Jurkat, Clone E6-1 (cell line): ENCODE results near the gene C1orf87.

ENCODE experiments used
- DNase-seq: peaks from one replicate; pipeline ENCODE4 v3.0.0-alpha.2; 2011; ENCODE audit warnings: low read depth, low spot score
- H3K4me3 ChIP-seq: 2 replicates; pipeline ENCODE4 v1.5.1; 2011; ENCODE audit warnings: mild to moderate bottlenecking, low read length, control low read depth, moderate library complexity

Gene C1orf87

DNA sequence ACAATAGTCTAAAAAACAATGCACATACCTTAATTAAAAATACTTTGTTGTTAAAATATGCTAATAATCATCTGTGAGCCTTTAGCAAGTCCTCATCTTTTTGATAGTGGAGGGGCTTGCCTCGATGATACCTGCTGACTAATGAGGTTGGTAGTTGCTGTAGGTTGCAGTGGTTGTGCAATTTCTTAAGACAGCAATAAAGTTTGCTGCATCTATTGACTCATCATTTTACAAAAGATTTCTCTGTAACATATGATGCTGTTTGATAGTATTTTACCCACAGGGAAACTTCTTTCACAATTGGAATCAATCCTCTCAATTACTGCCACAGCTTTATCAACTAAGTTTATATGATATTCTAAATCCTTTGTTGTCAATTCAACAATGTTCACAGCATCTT is 7.6 kb downstream of the C1orf87 start:
- DNase-seq: no peak

DNA sequence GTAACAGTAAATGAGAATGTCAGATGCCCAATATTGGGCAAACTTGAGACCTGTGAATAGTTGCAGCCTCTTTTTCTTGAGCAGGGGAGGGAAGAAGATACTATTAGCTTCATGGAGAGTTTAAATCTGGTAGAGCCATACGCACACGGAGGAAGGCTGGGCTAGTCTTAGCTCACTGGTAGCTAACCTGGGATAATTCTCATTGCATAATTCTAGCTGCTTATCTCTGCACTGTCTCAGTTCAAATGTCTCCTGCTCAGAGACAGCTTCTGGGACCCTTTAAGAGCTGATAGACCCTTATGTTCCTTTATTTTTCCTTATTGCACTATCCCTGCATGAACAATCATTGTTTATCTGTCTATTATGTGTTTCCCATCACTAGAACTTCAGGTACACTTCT is 8.4 kb downstream of the C1orf87 start:
- DNase-seq: no peak
- no peak overlapping the region for H3K4me3 ChIP-seq

More for the DNA sequence above, 7.6 kb downstream of the C1orf87 start:
- no peak overlapping the region for H3K4me3 ChIP-seq

DNA sequence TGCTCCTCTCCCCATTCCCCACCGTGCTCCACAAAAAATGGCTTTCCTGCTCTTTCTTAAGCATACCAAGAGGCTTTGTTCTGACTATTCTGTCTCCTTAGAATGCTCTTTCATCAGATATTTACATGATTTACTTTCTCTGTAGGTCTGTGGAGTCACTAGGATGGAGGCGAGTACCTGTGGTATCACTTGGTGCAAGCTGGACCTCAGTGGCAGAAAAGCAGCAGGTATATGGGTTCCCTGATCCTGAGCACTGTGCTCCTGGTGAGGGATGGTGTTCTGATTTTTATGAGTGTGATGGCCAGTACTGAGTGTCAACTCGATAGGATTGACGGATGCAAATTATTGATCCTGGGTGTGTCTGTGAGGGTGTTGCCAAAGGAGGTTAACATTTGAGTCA is 10.0 kb downstream of the C1orf87 start:
- no peak for DNase-seq
- no peak overlapping the region for H3K4me3 ChIP-seq

DNA sequence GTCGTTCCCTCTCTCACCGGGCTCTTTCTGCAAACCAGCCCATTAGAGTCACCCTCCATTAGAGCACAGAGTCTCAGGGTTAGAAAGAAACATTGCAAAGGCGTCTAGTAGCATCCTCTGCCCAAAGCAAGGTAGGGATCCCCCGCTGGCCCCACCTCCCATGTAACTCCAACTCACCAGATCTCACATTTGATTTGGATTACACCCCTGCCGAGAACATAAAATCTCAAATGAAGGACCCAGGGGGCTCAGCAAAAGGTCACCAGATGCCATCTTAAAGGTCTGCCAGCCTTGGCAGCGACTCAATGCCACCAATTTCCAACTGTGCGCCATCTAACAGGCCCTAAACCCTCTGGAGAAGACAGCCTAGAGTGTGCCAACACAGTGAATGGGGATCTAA is 14.1 kb downstream of the C1orf87 start:
- no peak for DNase-seq
- H3K4me3 ChIP-seq: no peak overlapping the region

DNA sequence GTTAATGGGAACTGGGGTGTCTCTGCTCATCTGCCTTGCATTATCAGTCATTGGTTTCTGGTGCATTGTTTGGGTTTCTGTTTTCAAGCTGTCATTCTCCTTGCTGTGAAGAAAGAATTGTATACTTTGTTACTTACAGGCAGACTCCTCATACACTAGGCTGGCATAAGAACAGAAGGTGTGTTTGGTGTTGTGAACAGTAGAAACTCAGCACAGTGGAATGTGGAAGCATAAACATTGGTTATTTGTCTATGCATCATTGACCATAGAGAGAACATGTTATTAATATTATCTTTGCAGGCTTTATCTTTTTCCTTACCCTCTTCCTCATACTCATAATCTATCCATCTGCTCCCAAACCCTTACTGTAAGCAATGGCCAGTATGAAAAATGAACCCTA is 18.2 kb downstream of the C1orf87 start:
- no peak overlapping the region for H3K4me3 ChIP-seq
- no peak for DNase-seq

DNA sequence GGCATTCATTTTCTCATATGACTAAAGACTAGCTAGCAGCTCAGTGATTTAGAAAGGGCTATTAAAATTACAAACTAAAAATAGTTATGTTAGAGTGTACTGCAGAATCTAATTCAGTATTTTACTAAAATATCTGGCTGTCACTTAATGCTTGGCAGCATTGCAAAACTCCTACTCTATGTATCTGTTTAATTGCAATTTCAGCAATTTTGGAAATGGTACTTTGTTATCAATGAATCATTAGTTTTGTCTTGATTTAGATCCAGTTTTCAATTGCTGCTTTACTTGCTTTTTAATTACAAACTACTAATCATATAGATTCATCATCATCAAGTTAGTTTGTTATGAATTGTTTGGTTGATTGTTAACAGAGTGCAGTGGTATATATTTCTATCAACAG is 19.2 kb downstream of the C1orf87 start:
- DNase-seq: no peak
- no peak overlapping the region for H3K4me3 ChIP-seq

DNA sequence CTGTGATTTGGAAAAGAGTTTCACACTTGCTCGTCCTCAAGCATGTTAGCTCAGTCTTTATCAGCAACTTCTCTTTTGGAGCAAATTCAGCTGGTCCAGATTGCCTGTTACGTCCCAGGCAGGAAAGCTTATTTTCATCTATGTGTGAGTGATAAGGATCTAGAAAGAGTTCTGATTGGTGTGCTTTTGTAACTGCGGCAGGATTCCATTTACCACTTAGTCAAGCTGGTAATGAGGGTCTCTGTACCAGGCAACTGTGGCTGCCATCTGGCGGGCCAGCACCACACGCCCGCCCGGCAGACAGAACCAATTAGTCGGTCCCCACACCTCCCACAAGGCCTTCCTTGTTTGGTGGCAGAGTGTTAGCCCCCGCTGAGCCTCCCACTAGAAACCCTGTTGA is 21.0 kb downstream of the C1orf87 start:
- DNase-seq: no peak
- H3K4me3 ChIP-seq: no peak overlapping the region

DNA sequence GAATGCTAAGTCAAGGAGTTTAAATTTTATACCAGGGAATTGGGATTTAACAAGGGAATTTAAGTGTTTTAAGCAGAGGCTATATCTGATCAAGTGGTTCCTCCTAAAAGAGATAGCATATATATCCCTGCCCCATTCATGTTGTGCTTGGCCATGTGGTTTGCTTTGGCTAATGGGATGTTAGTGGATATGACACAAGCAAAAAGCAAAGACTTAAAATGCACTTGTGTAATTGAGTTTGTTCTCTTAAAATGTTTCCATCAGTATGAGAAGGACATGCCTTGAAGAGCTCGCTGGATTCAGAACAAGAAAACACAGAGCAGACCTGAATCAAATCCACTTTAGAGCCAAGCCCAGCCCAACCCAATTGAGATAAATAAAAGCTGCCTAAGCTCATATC is 22.4 kb downstream of the C1orf87 start:
- no peak overlapping the region for H3K4me3 ChIP-seq
- DNase-seq: no peak

DNA sequence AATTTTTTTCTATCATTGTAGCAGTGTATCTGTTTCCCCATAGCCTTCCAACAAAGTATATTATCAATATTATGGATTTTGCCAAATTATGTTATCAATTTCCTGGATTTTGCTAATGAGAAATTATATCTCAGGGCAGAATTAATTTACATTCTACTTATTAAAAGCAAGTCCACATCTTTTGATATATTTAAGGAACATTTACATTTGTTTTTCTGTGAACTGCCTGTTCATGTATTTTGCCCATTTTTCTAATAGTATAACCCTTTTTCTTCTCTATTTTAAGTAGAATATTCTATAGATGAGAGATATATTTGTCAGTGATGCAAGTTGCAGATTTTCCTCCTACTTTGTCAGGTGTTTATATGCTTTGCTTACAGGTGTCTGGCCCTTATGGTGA is 24.4 kb downstream of the C1orf87 start:
- DNase-seq: no peak
- no peak overlapping the region for H3K4me3 ChIP-seq

DNA sequence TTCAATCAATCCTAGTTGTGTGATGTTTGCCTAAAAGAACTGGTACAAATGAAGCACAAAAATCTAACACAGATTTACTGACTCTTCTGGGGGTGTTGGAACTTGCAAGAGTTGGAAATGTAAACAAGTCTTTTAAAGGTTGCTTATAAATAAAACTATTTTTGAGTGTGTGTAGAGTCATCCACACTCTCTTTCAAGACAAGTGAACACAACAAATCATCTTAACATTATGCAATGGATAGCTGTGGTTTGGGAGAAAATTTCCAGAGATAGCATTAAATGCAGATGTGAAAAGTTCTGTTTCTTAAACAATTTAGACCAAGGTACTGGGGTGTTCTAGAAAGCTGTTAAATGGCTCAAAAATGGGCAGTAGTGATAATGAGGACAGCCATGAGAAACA is 28.7 kb downstream of the C1orf87 start:
- H3K4me3 ChIP-seq: no peak overlapping the region
- DNase-seq: no peak

DNA sequence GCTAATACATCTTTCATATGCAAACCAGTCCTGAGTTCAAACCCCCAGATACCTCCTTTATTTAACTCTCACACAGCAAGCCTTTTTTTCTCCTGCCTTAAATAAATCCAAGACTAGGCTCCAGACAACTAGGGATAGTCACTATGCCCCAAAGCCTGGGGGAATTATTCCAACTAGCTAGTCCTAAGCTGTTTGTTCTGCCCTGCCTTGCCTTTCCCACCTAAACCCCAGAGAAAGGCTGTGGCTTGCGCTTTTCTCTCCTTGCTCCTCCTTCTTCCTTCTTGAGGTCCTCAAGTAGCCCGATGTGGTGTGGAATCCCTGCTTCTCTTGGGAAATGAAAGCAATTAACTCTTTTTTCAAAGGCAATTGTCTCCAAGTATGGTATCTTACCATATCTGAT is 31.8 kb downstream of the C1orf87 start:
- DNase-seq: no peak
- no peak overlapping the region for H3K4me3 ChIP-seq

DNA sequence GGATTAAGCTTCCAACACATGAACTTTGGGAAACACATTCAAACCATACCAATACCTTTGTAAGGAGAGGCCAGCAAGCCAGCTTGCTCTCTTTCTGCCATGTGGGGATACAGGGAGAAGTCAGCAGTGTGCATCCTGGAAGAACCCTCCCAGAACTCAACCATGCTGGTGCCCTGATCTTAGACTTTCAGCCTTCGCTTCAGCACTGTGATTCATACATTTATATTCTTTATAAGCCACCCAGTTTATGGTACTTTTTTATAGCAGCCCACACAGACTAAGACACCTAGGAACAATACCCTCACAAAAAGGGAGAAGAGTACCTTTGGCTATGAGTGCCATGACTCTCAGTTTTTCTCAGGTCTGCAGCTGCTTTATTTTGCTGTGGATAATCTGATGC is 35.9 kb downstream of the C1orf87 start:
- DNase-seq: no peak
- H3K4me3 ChIP-seq: no peak overlapping the region

DNA sequence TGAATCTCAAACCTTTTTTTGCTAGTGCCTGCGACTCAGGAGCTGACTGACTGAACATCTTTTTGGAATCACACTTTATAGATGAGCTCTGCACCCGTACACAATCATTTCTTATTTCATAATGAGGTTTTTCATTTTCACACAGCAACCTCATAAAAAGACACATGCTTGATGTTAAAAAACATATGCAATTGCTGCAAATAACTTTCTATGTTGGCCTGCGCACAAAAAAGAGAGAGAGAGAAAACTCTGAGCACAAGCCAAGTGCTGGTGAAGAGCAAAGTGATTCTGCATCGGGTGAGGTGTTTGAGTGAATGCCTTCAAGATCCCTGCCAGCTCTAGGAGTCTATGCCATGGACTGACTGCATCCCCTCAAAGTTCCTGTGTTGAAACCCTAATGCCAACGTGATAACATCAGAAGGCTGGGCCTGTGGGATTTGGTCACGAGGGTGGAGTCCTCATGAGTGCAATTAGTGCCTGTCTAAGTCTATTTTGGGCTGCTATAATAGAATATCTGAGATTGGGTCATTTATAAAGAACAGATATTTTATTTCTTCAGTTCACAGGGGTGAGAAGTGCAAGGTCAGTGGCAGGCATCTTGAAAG is 36.6 kb downstream of the C1orf87 start:
- H3K4me3 ChIP-seq: no peak overlapping the region
- DNase-seq: no peak

DNA sequence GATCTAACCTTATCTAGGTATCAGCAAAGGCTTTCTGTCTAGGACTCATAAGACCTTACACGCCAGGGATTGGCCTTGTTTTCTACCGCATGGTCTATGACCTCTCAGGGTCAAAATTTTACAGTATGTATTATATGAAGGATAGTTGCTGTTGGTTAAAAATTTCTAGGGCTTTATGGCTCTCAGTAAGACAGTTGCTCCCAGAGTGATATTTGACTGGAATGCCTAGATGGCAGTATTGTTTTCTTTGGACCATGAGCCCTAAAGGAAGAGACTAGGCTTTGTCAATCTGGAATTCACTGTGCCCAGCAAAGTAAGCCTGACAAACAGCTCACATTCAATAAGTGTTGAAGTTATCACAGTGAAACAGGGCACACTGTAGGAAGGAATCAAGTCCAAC is 37.6 kb downstream of the C1orf87 start:
- DNase-seq: no peak

DNA sequence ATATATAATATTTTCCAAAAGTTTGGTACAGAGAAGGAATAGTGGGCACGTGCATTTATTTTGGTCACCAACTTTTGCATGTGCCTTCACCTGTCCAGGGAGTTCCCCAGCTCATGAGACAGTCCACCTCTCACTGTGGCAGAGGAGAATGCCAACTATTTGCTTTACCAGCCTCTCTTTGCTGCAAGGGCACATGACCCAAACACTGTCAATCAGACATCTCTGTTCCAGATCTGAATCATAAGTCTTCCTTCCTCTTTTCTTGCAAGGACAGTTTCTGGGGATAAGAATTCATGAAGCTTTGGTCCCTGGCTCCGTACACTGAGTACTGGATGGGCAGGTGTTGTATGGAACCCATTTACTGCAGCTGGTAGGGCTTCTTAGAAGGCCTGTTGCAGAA is 38.6 kb downstream of the C1orf87 start:
- DNase-seq: no peak
- H3K4me3 ChIP-seq: no peak overlapping the region

More for the DNA sequence above, 37.6 kb downstream of the C1orf87 start:
- no peak overlapping the region for H3K4me3 ChIP-seq

DNA sequence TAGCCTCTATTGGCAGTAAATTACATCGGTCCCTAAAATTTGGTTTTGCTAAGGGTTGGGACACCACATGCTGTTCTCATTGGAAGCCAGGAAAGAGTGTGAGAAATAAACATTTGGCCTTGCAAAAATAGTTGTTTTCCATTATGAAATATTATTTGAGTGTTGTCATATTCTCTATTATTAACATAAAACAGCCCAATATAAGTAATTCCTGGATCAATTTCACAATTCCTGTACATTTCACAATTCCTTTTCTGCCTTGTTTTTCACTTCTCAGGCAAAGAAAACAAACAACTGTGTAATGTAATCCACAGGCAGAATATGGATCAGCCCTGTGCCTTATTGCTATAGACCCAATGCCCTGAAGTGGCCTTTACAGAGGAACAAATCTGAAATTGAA is 40.5 kb downstream of the C1orf87 start:
- DNase-seq: no peak
- H3K4me3 ChIP-seq: no peak overlapping the region

DNA sequence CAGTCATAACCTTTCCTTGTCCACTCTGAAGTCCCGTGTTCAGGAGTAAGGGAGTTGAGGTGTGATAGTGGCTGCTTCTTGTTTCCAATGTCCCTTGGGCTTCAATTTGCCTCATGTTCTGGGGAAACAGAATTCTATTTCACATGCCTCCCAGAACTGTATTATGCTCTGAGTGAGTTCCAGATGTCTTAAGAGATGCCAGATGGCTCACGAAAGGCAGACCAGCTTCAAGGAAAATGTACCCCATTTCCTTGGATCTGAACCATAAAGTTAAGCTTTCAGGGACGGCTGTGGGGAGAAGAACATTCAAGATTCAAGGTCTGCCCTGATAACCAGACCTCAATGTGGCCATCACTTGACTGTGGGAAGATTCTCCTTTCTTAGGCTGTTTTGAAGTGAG is 42.4 kb downstream of the C1orf87 start:
- DNase-seq: no peak
- H3K4me3 ChIP-seq: no peak overlapping the region

DNA sequence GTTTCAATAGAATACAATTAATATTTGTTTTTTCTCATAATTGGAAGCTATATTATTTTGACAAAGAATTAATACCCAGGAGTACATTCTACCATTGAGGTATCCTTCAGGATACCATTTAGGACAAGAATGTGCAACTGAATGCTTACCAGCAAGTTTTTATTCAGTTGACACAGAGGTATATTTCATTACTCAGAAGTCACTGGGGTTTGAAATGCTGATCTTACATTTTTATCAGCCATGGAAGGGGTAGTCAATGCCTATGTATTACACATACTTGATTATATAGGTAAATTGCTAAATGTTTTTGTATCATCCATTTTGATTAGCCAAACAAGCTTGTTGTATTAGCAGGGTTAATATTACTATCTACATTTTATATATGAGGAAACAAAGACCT is 48.0 kb downstream of the C1orf87 start:
- H3K4me3 ChIP-seq: no peak overlapping the region
- DNase-seq: no peak

DNA sequence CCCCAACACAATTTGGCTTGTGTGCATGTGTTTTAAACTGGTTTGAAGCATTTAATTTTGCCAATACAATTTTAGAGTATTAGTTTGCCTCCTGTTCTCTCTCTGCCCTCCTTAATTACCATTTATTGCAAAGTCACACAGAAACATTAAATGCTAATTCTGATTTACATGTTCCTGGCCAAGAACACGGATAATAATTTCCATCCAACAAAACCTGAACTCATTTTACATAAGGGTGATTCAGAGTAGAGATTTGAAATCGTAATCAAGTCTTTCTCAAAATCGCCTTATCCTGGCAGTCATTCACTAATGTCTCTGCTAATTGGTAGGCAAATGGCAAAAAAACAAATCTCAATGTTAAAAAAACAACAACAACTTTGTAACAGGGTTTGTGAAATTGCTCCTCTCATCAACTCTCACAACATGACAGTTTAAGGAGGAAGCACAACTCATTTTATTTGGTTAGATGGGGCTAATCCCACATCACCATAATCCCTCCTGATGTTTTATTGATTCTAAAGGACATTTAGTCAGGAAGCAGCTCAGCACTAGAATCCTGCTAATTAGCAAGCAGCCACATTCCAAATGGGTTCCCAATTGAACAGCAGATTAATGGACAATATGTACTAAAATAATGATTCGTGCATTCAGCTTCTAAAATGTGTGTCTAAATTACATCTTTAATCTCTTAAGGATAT is 55.9 kb downstream of the C1orf87 start:
- H3K4me3 ChIP-seq: no peak overlapping the region
- DNase-seq: no peak

DNA sequence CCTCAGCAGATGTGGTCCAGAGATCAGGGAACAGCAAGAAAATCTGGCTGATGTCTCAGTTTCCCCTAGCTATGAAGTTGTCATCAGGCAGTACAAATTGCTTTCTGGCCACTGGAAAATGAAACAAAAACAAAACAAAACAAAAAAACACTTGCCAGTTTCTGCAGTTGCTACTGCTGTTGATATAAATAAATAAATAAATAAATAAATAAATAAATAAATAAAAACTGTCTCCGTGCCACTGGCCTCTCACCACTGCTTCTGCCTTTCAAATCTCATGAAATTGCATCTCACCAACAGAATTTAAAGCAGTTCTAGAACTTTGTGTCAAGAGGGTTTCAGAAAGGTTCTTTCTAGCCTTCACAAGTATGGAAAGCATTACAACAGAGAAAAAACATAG is 62.9 kb downstream of the C1orf87 start:
- no peak for DNase-seq
- H3K4me3 ChIP-seq: no peak overlapping the region

DNA sequence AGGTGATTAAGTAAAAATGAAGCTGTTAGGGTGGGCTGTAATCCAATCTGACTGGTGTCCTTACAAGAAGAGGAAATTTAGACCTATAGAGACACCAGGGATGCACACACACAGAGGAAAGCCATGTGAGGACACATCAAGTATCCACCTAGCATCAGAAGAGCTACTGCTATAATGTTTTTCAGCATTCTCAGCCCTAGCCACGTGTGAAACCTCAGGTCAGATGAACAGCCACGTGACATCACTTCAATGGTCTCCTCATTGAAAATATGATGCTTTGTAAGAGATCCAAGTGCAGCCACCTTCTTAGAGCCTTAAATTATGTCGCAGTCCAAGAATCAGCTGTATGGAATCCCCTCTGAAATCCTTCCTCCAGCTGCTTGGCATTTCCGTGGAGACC is 65.1 kb downstream of the C1orf87 start:
- no peak for DNase-seq
- H3K4me3 ChIP-seq: no peak overlapping the region
